Ramos (cell line): ENCODE data around the gene FRG1.
"Not testable (repeated sequence)": the region's sequence is repeated elsewhere in the genome, so short reads cannot be mapped to it uniquely, and the experiment has no call there.

Source experiments
- in situ Hi-C: fragments of 300-500 bp; cut with MboI; formaldehyde crosslinking; loops from one replicate; pipeline ENCODE4 v1.14.3; 2022; ENCODE audit warnings: low sequenced_read_pairs; ENCODE audit not compliant: unreplicated experiment

The FRG1 gene

GRCh38 chr4:189983916-189984526 is 43.3 kb downstream of the FRG1 start:
- in situ Hi-C loops: not testable (repeated sequence)

GRCh38 chr4:189984661-189985060 is 44.0 kb downstream of the FRG1 start:
- in situ Hi-C loops: not testable (repeated sequence)

GRCh38 chr4:189985651-189986243 is 45.1 kb downstream of the FRG1 start:
- in situ Hi-C loops: not testable (repeated sequence)

DNA sequence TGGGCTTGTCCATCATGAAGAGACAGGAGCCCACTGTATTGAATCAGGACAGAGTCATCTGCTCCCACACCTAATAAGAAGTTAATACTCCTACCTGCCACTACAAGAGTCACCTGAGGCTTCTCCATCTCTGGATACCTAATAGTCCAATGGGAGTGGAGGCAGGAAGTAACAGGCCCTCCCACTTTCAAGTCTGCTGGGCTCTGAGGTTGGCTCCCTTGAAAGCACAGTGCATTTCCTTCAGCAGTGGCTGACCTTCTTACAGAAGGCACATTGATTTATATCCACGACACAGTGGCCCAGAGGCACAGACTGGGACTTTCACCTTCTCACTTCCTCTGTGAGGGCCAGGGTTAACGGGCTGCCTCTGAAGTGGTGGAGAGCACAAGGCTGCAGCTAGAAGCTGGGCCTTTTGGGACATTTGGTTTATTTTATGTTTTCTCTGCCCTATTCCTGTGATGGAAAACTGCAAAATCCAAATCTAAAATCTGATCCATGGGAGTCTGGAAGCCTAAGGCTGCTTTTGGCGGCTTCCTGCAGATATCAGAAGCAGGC is 48.3 kb downstream of the FRG1 start:
- in situ Hi-C loops: no loop called here

GRCh38 chr4:189989941-189990340 is 49.3 kb downstream of the FRG1 start:
- in situ Hi-C loops: not testable (repeated sequence)
